Ovary (tissue), 3 donors: Measurements from ENCODE around the gene ST6GALNAC6.

ENCODE experiments used
- POLR2A ChIP-seq: fragments of 450-650 bp; IDR thresholded peaks from one replicate; pipeline ENCODE4 v1.6.1; 2017; ENCODE audit warnings: antibody characterized with exemption, mild to moderate bottlenecking, moderate library complexity
- TF ChIP-seq, protein P1 (sequence below), 3 donors: fragments of 450-650 bp in 2 of 3; fragments of 200-600 bp in 1 of 3; IDR thresholded peaks; one replicate each; pipeline versions ENCODE4 v1.5.1 to v1.8.0; 2016 to 2022; ENCODE audit warnings: antibody characterized with exemption in 3 of 3, mild to moderate bottlenecking in 1 of 3
- donor health status: DM: no; HTN: no; CAD: no.

DNA sequence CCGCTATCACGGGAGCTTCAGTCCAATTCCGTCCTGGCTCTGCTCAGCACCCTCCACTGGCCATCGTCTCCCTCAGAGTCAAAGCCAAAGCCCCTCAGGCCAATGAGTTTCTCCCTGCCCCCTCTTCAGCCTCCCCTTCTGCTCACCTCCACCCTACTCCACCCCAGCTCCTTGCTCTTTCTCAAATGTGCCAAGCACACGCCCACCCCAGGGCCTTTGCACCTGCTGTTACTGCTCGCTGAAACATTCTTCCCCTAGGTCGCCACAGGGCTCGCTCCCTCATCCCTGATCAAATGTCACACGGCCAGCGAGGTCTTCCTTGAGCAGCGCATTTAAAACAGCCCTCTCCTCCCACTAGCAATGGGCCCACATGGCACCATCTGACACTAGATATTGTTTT lies 38.6 kb downstream of the ST6GALNAC6 start:
- TF ChIP-seq POLR2A = no peak
- TF ChIP-seq, protein P1, sequence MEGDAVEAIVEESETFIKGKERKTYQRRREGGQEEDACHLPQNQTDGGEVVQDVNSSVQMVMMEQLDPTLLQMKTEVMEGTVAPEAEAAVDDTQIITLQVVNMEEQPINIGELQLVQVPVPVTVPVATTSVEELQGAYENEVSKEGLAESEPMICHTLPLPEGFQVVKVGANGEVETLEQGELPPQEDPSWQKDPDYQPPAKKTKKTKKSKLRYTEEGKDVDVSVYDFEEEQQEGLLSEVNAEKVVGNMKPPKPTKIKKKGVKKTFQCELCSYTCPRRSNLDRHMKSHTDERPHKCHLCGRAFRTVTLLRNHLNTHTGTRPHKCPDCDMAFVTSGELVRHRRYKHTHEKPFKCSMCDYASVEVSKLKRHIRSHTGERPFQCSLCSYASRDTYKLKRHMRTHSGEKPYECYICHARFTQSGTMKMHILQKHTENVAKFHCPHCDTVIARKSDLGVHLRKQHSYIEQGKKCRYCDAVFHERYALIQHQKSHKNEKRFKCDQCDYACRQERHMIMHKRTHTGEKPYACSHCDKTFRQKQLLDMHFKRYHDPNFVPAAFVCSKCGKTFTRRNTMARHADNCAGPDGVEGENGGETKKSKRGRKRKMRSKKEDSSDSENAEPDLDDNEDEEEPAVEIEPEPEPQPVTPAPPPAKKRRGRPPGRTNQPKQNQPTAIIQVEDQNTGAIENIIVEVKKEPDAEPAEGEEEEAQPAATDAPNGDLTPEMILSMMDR (IDR thresholded peaks at IDR 0.05) = no peak
